Endothelial cell of umbilical vein (primary cell): ENCODE data around the gene ITGB8. TPM values are rescaled to one million over a fixed set of nuclear protein-coding genes. Genes with fewer than 3 reads are reported as not detected.

Source experiments
- BruUV-seq: library from RNA; stranded (reverse); fragments of 400-500 nt; replicated peaks from 2 replicates; lab custom pipeline; 2021; lab: Mats Ljungman, UMichigan
- CTCF ChIA-PET: fragments of 300-600, 350-600 bp; sonication (Branson Sonifier 250); formaldehyde crosslinking; loops from one replicate; lab custom pipeline; 2021; ENCODE audit warnings: antibody characterized with exemption, inconsistent platforms; lab: Charles Lee
- POLR2A ChIA-PET: fragments of 300-600, 350-600 bp; sonication (Branson Sonifier 250); formaldehyde crosslinking; loops from one replicate; lab custom pipeline; 2021; ENCODE audit warnings: antibody characterized with exemption, inconsistent platforms; lab: Charles Lee
- DNase-seq: peaks from one replicate; pipeline ENCODE4 v3.0.0-alpha.2; 2011; ENCODE audit warnings: low read depth, low spot score
- FAIRE-seq: peaks from 2 replicates; lab custom pipeline; 2011; peaks lifted over from hg19 to GRCh38; lab: Jason Lieb, UNC
- H2AFZ ChIP-seq: 2 replicates; pipeline ENCODE4 v1.6.0; 2012; ENCODE audit warnings: low read depth, low read length, control low read depth, inconsistent platforms
- H3K27ac ChIP-seq: 2 replicates; pipeline ENCODE4 v1.5.1; 2011; ENCODE audit warnings: low read depth, mild to moderate bottlenecking, control low read depth, low read length, moderate library complexity; ENCODE audit not compliant: insufficient read depth
- H3K27me3 ChIP-seq, 2 experiments: 2 replicates each; pipeline versions ENCODE4 v1.6.0 to v1.6.1; 2011; ENCODE audit warnings: low read length in 2 of 2, mixed read lengths in 1 of 2; ENCODE audit not compliant: control insufficient read depth in 2 of 2, insufficient read depth in 2 of 2
- H3K36me3 ChIP-seq, 2 experiments: 2 replicates in 1 of 2; 3 replicates in 1 of 2; pipeline ENCODE4 v1.5.1; 2011; ENCODE audit warnings: low read length in 2 of 2, mild to moderate bottlenecking in 1 of 2, moderate library complexity in 1 of 2; ENCODE audit not compliant: control insufficient read depth in 2 of 2, insufficient read depth in 2 of 2; ENCODE audit errors: extremely low read depth in 1 of 2
- H3K4me1 ChIP-seq: 3 replicates; pipeline ENCODE4 v1.5.1; 2011; ENCODE audit warnings: mild to moderate bottlenecking, low read length; ENCODE audit not compliant: control insufficient read depth, insufficient read depth; ENCODE audit errors: extremely low read depth
- H3K4me2 ChIP-seq: 2 replicates; pipeline ENCODE4 v1.6.1; 2011; ENCODE audit warnings: low read length, control low read depth, mixed read lengths; ENCODE audit not compliant: insufficient read depth
- H3K4me3 ChIP-seq, 3 experiments: fragments of 200-600 bp in 1 of 3; sonication (generic), shearing (Covaris generic) in 1 of 3; replicated peaks in 1 of 3; 2 replicates each; pipeline ENCODE4 v1.5.1; 2011 to 2016; ENCODE audit warnings: control low read depth in 3 of 3, low read length in 3 of 3, mild to moderate bottlenecking in 2 of 3, inconsistent platforms in 1 of 3, low read depth in 1 of 3, moderate library complexity in 1 of 3; ENCODE audit not compliant: insufficient read depth in 1 of 3
- H3K79me2 ChIP-seq: 2 replicates; pipeline ENCODE4 v1.6.0; 2012; ENCODE audit warnings: low read length, inconsistent platforms; ENCODE audit not compliant: control insufficient read depth, insufficient read depth
- H3K9ac ChIP-seq: replicated peaks from 2 replicates; pipeline ENCODE3; 2011; ENCODE audit warnings: low read length, control low read depth; ENCODE audit not compliant: insufficient read depth; ENCODE audit errors: extremely low read depth
- H3K9me1 ChIP-seq: replicated peaks from 3 replicates; pipeline ENCODE4 v1.6.0; 2011; ENCODE audit warnings: mild to moderate bottlenecking, low read length; ENCODE audit not compliant: control insufficient read depth, insufficient read depth; ENCODE audit errors: extremely low read depth
- H3K9me3 ChIP-seq: replicated peaks from 2 replicates; pipeline ENCODE4 v1.5.1; 2012; ENCODE audit warnings: low read length, inconsistent platforms; ENCODE audit not compliant: control insufficient read depth, insufficient read depth
- H4K20me1 ChIP-seq: replicated peaks from 2 replicates; pipeline ENCODE3; 2011; ENCODE audit warnings: mild to moderate bottlenecking, low read length; ENCODE audit not compliant: control insufficient read depth, insufficient read depth; ENCODE audit errors: extremely low read depth
- CTCF ChIP-seq, 2 donors: IDR thresholded peaks; 1 replicate in 1 of 2; 2 replicates in 1 of 2; pipeline ENCODE4 v1.5.1; 2011; ENCODE audit warnings: low read length in 2 of 2, mild to moderate bottlenecking in 2 of 2, moderate library complexity in 2 of 2, control low read depth in 1 of 2, inconsistent platforms in 1 of 2, low read depth in 1 of 2; ENCODE audit not compliant: insufficient read depth in 1 of 2; ENCODE audit errors: extremely low read depth in 1 of 2
- EZH2 ChIP-seq: IDR thresholded peaks from 2 replicates; pipeline ENCODE4 v1.6.1; 2012; ENCODE audit warnings: borderline replicate concordance, low read depth, mild to moderate bottlenecking, moderate library complexity, low read length, inconsistent platforms; ENCODE audit not compliant: severe bottlenecking
- FOS ChIP-seq: IDR thresholded peaks from 2 replicates; pipeline ENCODE4 v1.6.1; 2011; ENCODE audit warnings: mild to moderate bottlenecking, low read length, moderate library complexity, borderline replicate concordance; ENCODE audit not compliant: insufficient read depth
- JUN ChIP-seq: IDR thresholded peaks from 2 replicates; pipeline ENCODE4 v1.6.1; 2011; ENCODE audit warnings: borderline replicate concordance, low read depth; ENCODE audit not compliant: insufficient read length, insufficient read depth
- MAX ChIP-seq: IDR thresholded peaks from 2 replicates; pipeline ENCODE4 v1.6.1; 2011; ENCODE audit not compliant: insufficient read depth, insufficient read length
- MYC ChIP-seq: IDR thresholded peaks from one replicate; pipeline ENCODE4 v1.6.1; 2011; ENCODE audit warnings: mild to moderate bottlenecking, low read depth, low read length
- POLR2A ChIP-seq: IDR thresholded peaks from 2 replicates; pipeline ENCODE4 v1.6.1; 2012; ENCODE audit warnings: low read depth, mild to moderate bottlenecking, control low read depth, low read length
- dilution Hi-C: fragments of 300-500 bp; cut with MboI; formaldehyde crosslinking; loops from one replicate; pipeline ENCODE4 v1.15.0; 2019; ENCODE audit warnings: low sequenced_read_pairs; ENCODE audit not compliant: extremely low pct_ligation_motif_present
- intact Hi-C: fragments of 100-400 bp; cut with micrococcal nuclease; formaldehyde crosslinking; loops from one replicate; pipeline ENCODE4 v1.10.0; 2022
- polyA plus RNA-seq, 4 experiments: library from polyadenylated mRNA; depleted of rRNA in 3 of 4; stranded (reverse) in 3 of 4; unstranded in 1 of 4; fragments of >200 nt; gene quantifications; 2 replicates each; pipeline versions ENCODE4 v1.2.1 to v1.2.3, GENCODE V29; 2011 to 2012; ENCODE audit warnings: missing spikeins in 1 of 4
- total RNA-seq: library from RNA; stranded (reverse); gene quantifications from 2 replicates; pipeline ENCODE4 v1.2.3, GENCODE V29; 2021

ITGB8 gene
- total and polyA plus RNA-seq, 2 donors (not counting 3 experiments of a cell fraction or from before 2014, with no cell fraction given), result 2.9 to 8.2 TPM

- DNase-seq, result no peak
- no peak overlapping the region for H3K4me2 ChIP-seq
- no peaks in the 10 kb centered on the region for H3K36me3 ChIP-seq
- peaks cover 20% of the 10 kb centered on the region for H3K4me1 ChIP-seq
- no peak for TF ChIP-seq POLR2A
- no peak overlapping the region for H3K9ac ChIP-seq
- POLR2A ChIA-PET, result no interaction called here
- H3K27me3 ChIP-seq, result no peaks in the 10 kb centered on the region
- H3K9me3 ChIP-seq, result no peaks in the 10 kb centered on the region
- intact Hi-C loops, result loop anchor here (1.0 to 5.0 kb wide), 3 partner anchors 23 to 336 kb away; partner anchors contain the start of gene ITGB8
- no peaks in the 10 kb centered on the region for H3K9me1 ChIP-seq
- H2AFZ ChIP-seq, result no peak overlapping the region
- CTCF ChIA-PET, result interaction anchor here (0.9 to 1.0 kb wide), 2 partner anchors 553 to 560 kb away, joined by 3 to 4 read pairs; no protein-coding TSS in a partner anchor
- no peak overlapping the region for H3K27ac ChIP-seq
- H3K79me2 ChIP-seq, result no peaks in the 10 kb centered on the region
- no peak for FAIRE-seq
- no peak overlapping the region for H3K4me3 ChIP-seq
- H4K20me1 ChIP-seq, result no peaks in the 10 kb centered on the region
- no TSS peak for BruUV-seq
- dilution Hi-C loops, result loop anchor here (25.0 kb wide), 1 partner anchor 96 kb away; the partner anchor contains the start of gene MACC1
Observed at GRCh38 chr7:20307901-20308300, 22.8 kb upstream of the ITGB8 start.

- intact Hi-C loops, result loop anchor here (2.0 to 5.0 kb wide), 3 partner anchors 138 to 393 kb away; no protein-coding TSS in a partner anchor
- CTCF ChIA-PET, result interaction anchor here (1.4 to 4.1 kb wide), 8 partner anchors 20 to 596 kb away, joined by 3 to 62 read pairs (median 22); partner anchors contain the start of gene ITGB8
- BruUV-seq, result no TSS peak
Observed at GRCh38 chr7:20310301-20310700, 20.4 kb upstream of the ITGB8 start.

More at GRCh38 chr7:20310301-20310700, 20.4 kb upstream of the ITGB8 start:
- H3K4me1 ChIP-seq, result peaks cover 20% of the 10 kb centered on the region
- no peak overlapping the region for H3K4me2 ChIP-seq
- TF ChIP-seq POLR2A (no peak), JUN (no peak), EZH2 (no peak), MYC (no peak), CTCF (IDR thresholded peaks at IDR 0.05; ENCODE audit: extremely low read depth in 1 of 2, insufficient read depth in 1 of 2, low read depth in 1 of 2, low read length in 2 of 2) (no peak), MAX (no peak), FOS (no peak)
- H3K27ac ChIP-seq, result no peak overlapping the region
- H4K20me1 ChIP-seq, result no peaks in the 10 kb centered on the region
- no peaks in the 10 kb centered on the region for H3K79me2 ChIP-seq
- no peaks in the 10 kb centered on the region for H3K27me3 ChIP-seq
- no peak overlapping the region for H3K4me3 ChIP-seq
- no peaks in the 10 kb centered on the region for H3K9me3 ChIP-seq
- DNase-seq, result no peak
- H3K9ac ChIP-seq, result no peak overlapping the region
- dilution Hi-C loops, result loop anchor here (25.0 kb wide), 1 partner anchor 98 kb away; the partner anchor contains the start of gene MACC1
- no peaks in the 10 kb centered on the region for H3K9me1 ChIP-seq
- H3K36me3 ChIP-seq, result no peaks in the 10 kb centered on the region
- H2AFZ ChIP-seq, result no peak overlapping the region
- FAIRE-seq, result no peak
- POLR2A ChIA-PET, result no interaction called here
